Pulmonary artery endothelial cell (primary cell): ENCODE measurements around the gene KLC1. TPM values are rescaled to one million over a fixed set of nuclear protein-coding genes. Genes with fewer than 3 reads are reported as not detected.

Source experiments
- DNase-seq: peaks from one replicate; pipeline ENCODE4 v3.0.0-alpha.2; 2011; ENCODE audit warnings: low read depth, low spot score
- total RNA-seq: library from RNA; depleted of rRNA; stranded (reverse); fragments of >200 nt; gene quantifications from 2 replicates; pipeline ENCODE4 v1.2.3, GENCODE V29; 2014

The KLC1 gene
- total RNA-seq, 1 donor from 2014 or later, result 170 TPM

DNA sequence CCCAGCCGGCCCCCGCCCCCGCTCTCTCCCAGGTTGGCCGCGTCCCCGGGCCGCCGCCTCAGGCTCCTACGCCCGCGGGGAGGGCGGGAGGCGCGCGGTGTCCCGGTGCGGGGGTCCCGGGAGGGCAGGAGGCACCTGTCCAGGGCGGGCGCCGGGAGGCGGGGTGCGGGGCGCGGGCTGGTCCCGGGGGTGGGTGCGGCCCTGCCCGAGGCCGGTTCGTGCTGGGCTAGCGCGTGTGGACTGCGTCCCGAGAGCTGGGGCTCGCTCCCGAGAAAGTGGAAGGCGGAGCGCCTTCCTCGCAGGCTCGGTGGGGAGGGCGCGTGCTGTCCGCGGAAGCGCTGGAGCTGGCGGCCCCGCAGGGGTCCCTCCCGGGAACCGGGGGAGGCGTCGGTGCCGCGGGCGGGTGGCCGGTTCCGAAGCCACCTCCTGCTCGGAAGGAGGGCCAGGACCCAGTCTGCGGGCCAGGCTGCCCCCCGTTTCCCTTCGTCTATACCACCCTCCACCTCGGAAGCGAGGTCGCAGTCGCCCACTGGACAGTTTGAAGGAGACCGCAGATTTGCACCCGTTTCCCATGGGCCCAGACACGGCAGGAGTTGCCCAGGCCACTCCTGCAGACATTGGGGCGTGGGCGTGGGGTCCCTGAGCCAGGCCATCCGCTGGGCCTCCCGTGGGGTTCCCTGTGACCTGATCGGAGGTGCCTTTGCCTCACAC is 87.2 kb downstream of the KLC1 start:
- no peak for DNase-seq

DNA sequence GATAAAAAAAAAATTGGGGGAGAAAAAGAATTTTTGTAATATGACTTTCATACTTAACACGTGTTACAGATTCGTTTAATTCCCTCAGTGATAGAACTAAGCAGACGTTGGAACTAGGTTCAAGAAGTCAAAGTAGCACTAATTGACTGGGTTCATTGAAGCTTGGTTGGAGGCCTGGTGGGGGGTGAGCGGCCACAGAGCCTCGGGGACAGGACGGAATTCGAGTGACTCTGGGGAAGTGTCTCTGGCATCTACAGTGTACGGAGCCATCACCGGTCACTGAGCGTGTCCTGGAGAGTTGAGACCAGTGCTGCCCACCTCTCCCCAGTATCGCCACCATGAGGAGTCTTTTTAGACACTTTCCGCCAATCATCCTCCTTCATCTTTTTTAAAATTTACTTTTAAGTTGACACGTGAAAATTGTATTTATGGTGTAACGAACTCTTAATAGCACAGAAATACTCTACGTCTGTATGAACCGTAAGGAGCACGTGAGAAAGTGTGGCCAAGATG is 87.9 kb downstream of the KLC1 start:
- no peak for DNase-seq

- no peak for DNase-seq
Observed at GRCh38 chr14:103718572-103718971, 89.6 kb downstream of the KLC1 start.

DNA sequence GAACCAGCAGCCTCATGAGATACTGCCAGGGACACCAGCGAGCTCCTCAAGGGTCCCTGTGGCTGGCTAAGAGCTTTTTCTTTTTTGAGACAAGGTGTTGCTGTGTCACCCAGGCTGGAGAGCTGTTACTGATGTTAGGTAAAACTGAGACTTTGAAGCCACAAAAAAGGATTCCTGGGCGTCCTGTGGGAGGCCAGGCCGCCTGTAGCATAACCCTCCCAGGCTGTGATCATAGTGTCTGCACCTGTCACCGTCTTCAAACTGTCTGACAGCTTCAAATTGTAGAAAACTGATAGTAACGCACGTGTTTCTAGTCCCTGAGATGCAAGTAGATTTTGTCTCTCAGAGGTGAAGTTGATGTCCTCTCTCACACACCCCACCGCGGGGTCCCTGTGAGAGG is 90.7 kb downstream of the KLC1 start:
- DNase-seq, result no peak

GRCh38 chr14:103721334-103722120 is 92.5 kb downstream of the KLC1 start:
- no peak for DNase-seq

DNA sequence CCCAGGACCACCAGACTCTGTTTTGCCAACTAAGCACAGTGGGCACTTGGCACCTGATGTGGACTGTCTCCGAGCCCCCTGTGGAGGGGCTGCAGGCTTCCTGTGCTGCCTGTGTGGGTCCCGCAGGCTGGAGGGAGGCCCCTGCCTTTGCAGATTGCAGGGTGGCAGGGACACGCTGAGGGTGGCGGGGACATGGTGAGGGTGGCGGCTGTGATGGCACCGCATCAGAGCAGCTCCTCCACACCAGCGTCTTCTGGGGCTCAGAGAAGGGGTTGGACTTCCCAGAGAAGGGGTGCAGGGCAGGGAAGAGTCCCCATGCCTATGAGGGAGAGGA is 94.7 kb downstream of the KLC1 start:
- DNase-seq, result no peak

DNA sequence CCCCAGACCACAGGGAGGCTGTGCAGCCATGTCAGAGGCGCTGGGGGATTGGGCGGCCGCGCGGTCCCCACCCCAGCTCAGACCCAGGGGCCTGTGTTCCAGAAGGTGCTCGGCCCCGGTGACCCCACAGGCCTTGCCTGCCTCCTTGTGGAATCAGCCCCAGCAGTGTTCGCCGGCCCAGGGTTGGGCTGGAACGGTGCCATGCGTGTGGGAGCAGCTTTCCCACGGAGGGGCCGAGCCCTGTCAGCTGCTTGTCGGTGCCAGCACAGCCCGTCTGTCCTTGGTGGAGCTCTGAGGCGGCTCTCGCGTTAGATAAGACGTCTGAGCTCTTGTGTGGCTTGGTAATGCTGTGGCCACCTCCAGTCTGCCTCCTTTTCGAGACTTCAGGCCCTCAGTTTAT is 95.1 kb downstream of the KLC1 start:
- DNase-seq, result no peak

DNA sequence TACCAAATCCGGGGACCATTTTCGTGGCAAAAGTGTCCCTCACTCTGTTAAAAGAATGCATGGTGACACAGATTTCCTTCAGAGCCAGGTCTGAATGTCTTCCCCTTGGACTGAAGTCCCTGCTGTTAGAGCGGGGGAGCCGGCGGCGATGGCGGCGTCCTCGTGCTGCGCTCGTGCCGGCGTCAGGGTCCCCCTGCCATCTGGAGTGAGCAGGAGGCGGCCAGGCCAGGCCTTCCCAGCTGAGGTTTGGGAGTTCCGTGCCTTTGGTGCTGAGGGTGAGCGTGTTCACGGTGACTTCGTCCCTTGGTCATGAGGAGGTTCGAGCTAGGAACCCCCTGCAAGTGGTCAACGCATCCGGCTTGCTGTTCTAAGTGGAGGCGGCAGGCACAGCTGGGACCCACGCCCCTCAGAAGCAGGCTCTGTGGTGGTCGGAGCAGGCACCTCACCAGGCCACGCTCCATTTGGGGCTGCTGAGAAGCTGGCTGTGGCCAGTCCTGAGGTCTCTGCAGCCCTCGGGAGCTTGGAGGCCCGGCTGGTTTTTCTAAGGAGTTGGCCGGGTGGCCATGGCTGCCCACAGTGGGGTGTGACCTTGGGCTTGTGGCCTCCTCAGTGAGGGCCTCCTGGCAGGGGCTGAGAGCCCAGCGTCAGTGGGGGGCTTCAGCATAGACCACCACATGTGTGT is 96.1 kb downstream of the KLC1 start:
- DNase-seq, result no peak

- DNase-seq, result no peak
Observed at GRCh38 chr14:103725739-103726395, 96.9 kb downstream of the KLC1 start.

GRCh38 chr14:103726474-103726873 is 97.5 kb downstream of the KLC1 start:
- DNase-seq, result no peak

DNA sequence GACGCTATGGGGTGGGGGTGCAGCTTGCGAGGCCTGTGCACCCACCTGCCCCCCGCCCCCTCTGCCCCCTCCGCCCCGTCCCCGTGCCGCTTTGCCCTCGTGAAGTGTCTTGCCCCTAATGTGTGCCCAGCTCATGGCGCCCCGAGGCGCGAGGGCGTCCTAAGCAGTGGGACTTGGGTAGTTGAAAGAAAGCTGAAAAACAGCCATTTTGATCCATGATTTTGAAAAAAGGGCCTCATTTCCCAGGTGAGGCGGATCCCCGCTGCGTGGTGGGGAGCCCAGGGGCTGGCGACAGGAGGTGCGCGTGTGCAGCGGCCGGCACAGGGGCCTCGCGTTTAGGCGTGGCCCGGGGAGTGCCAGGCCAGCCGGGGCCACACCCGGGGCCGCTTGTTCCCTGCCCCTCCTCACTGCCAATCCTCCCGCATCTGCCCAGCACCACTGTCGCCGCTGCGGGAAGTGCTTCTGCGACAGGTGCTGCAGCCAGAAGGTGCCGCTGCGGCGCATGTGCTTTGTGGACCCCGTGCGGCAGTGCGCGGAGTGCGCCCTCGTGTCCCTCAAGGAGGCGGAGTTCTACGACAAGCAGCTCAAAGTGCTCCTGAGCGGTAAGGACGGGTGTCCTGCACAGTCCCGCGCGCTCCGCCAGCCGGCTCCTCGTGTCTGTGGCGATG is 98.4 kb downstream of the KLC1 start:
- no peak for DNase-seq

DNA sequence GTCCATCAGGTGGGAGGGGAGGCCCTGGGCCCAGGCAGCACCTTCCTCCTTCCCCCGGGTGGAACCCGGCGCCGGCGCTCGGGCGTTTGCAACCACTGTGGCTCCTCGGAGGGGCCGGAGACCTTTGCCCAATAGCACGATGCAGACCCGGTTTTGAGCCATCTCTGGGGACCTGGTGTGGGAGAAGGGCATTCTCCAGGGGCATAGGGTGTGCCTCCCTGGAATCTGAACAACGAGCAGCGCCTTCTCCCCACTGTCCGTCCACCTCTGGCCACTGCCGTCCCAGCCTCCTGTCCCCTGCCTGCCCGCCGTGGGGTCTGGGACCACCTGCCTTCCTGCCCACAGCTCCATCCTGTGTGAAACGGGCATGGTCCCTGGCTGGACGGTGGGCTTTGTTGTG is 99.1 kb downstream of the KLC1 start:
- DNase-seq, result no peak

GRCh38 chr14:103728721-103729120 is 99.7 kb downstream of the KLC1 start:
- DNase-seq, result no peak

DNA sequence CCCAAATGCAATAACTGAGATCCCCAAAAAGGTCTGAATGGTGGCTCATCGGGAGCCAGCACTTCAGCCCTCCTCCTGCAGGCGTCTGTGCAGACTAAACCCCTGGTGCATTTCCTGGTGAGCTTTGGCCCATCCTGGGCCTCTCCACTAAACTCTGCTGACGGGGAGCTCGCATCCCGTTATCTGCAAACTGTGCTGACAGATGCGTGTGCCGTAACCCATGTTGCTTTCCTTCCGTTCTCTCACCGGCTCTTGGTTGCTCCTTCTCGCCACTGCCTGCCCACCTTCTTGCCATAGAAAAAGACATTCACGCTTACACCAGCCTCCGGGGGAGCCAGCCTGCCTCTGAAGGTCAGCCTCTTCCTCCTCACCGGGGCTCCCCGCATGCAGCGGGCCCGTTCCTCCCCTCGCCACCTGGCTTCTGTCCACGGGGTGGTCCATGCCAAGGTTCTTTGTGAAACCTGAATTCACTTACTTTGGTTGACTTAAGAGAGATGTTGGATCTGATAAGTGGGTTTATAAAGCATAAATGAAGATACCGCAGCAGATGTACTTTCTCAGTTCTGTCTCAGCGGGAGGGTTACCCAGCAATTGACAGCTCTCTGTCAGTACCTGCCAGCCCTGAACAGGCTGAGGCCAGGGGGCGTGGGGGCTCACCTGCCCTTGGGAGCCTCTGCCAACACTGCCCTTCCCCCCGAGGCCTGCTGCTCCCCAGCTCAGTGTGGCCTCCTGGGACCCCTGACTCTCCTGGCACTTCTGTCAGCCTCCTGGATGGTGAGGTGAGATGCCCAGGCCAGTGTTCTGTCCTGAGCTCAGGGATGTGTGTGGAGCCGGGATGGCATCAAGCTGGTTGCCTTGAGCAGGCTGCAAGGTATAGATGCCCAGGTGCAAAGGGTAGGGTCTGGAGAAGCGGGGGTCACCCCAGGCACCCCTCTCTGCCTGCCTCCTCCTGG is 100.8 kb downstream of the KLC1 start:
- no peak for DNase-seq

GRCh38 chr14:103730490-103731035 is 101.6 kb downstream of the KLC1 start:
- DNase-seq, result no peak

DNA sequence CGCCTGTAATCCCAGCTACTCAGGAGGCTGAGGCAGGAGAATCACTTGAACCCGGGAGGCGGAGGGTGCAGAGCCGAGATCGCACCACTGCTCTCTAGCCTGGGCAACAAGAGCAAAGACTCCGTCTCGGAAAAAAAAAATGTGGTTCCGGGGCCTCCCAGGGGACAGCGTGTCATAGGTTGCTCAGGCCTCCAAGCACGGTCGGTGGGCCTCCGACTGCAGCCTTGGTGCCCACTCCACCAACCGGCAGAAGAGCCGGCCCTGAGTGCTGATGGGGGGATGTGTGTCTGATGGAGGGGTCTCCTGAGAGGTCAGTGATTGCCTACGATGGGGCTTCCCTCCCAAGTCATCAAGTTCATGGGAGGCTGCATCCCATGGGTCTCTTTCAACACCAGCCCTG is 102.5 kb downstream of the KLC1 start:
- DNase-seq, result no peak

GRCh38 chr14:103731916-103732867 is 103.2 kb downstream of the KLC1 start:
- no peak for DNase-seq

DNA sequence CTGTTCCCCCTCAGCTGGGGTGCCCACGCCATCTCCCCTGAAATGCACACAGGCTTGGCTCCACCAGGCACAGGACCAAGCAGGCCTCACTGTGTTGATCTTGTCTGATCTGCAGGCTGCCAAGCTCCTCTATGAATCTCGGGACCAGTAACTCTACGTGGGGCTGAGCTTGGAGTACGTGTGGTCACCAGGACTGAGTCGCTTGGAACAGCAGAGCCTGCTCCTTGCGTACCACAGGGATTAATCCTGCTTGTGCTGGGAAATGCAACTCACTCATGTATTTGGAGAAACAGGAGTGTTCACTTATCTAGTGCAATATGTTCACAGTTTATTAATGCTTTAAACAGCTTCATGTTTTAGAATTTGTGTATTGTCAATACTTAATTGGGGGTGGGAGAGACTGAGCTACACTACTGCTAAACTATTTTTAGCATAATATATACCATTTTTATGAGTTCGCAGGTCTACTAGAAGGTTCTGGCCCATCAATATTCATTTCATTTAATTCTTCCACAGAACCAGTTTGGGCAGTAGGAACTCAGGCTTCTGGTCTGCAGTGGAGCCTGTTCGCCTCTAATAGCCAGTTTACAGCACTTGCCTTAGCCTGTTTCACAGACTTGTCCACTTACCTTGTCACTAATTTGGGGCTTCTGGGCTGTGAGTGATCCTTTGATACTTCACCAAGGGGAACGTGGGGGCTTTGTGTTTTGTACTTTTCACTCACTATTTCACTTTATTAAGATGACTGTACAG is 104.0 kb downstream of the KLC1 start:
- no peak for DNase-seq
